NB4 (cell line): ENCODE data around the gene SSTR4.

Experiments
- DNase-seq: peaks from one replicate; pipeline ENCODE4 v3.0.0; 2010; ENCODE audit warnings: low read depth
- H3K4me3 ChIP-seq: one replicate; pipeline ENCODE4 v1.5.1; 2011; ENCODE audit warnings: mild to moderate bottlenecking, low read depth, low read length, moderate library complexity
- MYC ChIP-seq: IDR thresholded peaks from 2 replicates; pipeline ENCODE4 v1.6.1; 2011; ENCODE audit warnings: low read depth, low read length
- POLR2A ChIP-seq: IDR thresholded peaks from 2 replicates; pipeline ENCODE4 v1.6.1; 2011; ENCODE audit warnings: mild to moderate bottlenecking; ENCODE audit not compliant: insufficient read length; ENCODE audit errors: extremely low read depth
- TF ChIP-seq, protein P1 (sequence below): IDR thresholded peaks from 2 replicates; pipeline ENCODE4 v1.6.1; 2011; ENCODE audit warnings: low read depth, low read length
- TF ChIP-seq, protein P2 (sequence below): IDR thresholded peaks from one replicate; pipeline ENCODE4 v1.5.1; 2012; ENCODE audit warnings: low read depth, low read length

SSTR4 gene

DNA sequence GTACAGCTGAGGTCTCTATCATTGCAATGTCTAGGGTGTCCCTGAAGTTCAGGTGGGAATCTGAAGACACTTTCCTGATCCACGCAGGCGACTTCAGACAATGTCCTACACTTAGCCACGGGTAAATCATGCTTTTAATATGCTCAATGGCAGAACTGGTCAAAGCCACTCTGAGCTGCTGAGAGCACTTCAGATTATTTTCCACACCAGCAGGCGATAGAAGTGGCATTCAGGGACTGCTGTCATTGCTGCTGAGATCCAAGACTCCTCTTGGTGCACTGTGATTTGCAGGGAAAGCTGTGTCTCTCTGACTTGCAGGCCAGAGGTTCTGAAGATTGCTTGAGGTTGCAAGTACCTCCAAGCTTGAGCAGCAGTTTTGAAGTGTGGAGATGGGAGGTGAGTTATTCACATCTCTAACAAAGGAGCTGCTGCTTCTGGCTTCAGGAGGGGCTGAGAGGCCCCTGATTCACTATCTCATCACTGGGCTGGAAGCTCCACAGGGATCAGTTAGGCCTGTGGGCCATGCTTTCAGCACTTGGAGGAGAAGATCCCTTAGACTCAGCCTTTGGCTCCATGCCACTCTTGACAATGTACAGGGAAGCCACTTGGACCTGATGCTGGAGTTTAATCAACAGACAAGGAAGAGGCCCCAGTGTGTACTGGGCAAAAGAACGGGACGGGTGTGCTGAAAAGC, 2.9 kb upstream of the SSTR4 start:
- no peak overlapping the region for H3K4me3 ChIP-seq
- no peak for DNase-seq
- TF ChIP-seq, protein P1, sequence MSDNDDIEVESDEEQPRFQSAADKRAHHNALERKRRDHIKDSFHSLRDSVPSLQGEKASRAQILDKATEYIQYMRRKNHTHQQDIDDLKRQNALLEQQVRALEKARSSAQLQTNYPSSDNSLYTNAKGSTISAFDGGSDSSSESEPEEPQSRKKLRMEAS = no peak
- TF ChIP-seq POLR2A (no peak), MYC (no peak)
- TF ChIP-seq, protein P2, sequence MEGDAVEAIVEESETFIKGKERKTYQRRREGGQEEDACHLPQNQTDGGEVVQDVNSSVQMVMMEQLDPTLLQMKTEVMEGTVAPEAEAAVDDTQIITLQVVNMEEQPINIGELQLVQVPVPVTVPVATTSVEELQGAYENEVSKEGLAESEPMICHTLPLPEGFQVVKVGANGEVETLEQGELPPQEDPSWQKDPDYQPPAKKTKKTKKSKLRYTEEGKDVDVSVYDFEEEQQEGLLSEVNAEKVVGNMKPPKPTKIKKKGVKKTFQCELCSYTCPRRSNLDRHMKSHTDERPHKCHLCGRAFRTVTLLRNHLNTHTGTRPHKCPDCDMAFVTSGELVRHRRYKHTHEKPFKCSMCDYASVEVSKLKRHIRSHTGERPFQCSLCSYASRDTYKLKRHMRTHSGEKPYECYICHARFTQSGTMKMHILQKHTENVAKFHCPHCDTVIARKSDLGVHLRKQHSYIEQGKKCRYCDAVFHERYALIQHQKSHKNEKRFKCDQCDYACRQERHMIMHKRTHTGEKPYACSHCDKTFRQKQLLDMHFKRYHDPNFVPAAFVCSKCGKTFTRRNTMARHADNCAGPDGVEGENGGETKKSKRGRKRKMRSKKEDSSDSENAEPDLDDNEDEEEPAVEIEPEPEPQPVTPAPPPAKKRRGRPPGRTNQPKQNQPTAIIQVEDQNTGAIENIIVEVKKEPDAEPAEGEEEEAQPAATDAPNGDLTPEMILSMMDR = no peak

DNA sequence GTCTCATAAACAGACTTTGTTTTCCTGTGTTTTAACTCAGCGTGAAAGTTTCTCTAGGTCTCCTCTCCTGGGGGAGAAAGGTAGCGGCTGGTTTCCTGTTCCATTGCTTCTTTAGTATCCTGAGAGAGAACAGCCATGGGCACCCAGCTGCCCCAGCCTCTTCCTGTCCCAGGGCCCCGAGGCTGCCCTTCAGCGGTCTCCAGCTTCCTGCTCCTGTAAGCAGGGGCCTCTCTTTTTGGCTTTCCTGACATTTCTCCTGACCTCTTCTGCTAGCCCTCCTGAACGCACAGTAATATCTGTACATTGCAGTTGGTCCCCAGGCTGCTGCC, 2.4 kb upstream of the SSTR4 start:
- TF ChIP-seq POLR2A (no peak), MYC (no peak)
- TF ChIP-seq, protein P1 = no peak
- TF ChIP-seq, protein P2 = no peak
- no peak for DNase-seq
- no peak overlapping the region for H3K4me3 ChIP-seq

DNA sequence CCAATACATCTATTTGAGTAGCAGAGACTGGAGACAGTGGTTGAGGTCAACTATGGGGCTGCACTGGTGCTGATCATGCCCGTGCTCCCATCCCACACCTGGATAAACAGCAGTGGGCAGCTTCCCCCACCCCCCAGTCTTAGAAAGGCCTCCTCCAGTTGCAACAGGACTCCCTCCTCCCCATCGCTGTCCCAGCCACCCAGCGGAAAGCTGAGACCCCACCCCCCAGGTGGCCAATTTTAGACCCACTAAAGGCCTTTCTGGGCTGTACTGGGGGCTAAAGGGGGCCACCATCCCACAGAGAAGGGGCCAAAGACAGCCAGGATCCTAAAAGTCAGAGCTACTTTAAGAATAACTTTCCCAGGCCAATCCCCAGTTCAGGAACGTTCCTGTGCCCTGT, 1.2 kb upstream of the SSTR4 start:
- TF ChIP-seq, protein P1 = no peak
- TF ChIP-seq POLR2A (no peak), MYC (no peak)
- TF ChIP-seq, protein P2 = no peak
- H3K4me3 ChIP-seq = no peak overlapping the region
- DNase-seq = no peak

DNA sequence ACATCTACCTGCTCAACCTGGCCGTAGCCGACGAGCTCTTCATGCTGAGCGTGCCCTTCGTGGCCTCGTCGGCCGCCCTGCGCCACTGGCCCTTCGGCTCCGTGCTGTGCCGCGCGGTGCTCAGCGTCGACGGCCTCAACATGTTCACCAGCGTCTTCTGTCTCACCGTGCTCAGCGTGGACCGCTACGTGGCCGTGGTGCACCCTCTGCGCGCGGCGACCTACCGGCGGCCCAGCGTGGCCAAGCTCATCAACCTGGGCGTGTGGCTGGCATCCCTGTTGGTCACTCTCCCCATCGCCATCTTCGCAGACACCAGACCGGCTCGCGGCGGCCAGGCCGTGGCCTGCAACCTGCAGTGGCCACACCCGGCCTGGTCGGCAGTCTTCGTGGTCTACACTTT, 619 bp downstream of the SSTR4 start:
- DNase-seq = no peak
- TF ChIP-seq, protein P2 = no peak
- TF ChIP-seq, protein P1 = no peak
- TF ChIP-seq MYC (no peak), POLR2A (no peak)
- no peak overlapping the region for H3K4me3 ChIP-seq

DNA sequence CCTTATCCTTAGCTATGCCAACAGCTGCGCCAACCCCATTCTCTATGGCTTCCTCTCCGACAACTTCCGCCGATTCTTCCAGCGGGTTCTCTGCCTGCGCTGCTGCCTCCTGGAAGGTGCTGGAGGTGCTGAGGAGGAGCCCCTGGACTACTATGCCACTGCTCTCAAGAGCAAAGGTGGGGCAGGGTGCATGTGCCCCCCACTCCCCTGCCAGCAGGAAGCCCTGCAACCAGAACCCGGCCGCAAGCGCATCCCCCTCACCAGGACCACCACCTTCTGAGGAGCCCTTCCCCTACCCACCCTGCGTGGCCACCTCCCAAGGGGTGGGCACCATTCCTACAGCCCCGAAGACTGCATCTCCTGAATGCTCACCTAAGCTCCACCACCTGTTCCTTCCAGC, 1.3 kb downstream of the SSTR4 start:
- TF ChIP-seq POLR2A = no peak
- no peak for DNase-seq
- H3K4me3 ChIP-seq = no peak overlapping the region

DNA sequence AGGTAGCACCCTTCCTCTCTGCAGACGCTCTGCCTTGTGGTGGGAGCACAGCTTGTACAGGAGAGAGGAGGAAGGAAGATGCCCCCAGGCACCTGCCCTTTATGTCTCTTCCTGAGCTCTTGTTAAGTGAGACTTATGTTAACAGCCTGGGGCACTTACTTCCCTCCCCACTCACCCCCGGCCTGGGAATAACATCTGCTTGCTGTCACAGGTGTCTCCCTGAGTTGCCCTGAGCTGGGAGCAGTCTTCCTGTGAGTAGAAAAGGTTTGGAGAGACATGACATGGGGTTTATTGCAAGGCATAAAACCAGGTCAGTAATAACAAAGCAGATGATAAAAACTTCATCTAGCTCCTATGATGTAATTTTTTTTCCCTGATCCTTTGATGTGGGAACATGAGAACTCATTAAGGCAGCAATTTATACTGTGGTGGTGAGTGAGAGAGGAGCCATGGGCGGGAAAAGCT, 1.9 kb downstream of the SSTR4 start:
- DNase-seq = no peak

More for the DNA sequence above, 1.9 kb downstream of the SSTR4 start:
- no peak overlapping the region for H3K4me3 ChIP-seq
- TF ChIP-seq POLR2A (no peak), MYC (no peak)
- TF ChIP-seq, protein P1 = no peak
- TF ChIP-seq, protein P2 = no peak
